Daoy (cell line): ENCODE data around the gene HIPK4. TPM values are rescaled to one million over a fixed set of nuclear protein-coding genes. Genes with fewer than 3 reads are reported as not detected.
"Not testable (repeated sequence)": the region's sequence is repeated elsewhere in the genome, so short reads cannot be mapped to it uniquely, and the experiment has no call there.

ENCODE experiments used
- DNase-seq: peaks from one replicate; pipeline ENCODE4 v3.0.0-alpha.2; 2015; ENCODE audit warnings: low read depth
- total RNA-seq: library from RNA; depleted of rRNA; stranded (reverse); fragments of >200 nt; shearing (Covaris generic); gene quantifications from 2 replicates; pipeline ENCODE4 v1.2.3, GENCODE V29; 2014

Gene HIPK4
- total RNA-seq, 1 experiment from 2014 or later = under 0.01 TPM

GRCh38 chr19:40392894-40393517, 3.0 kb upstream of the HIPK4 start:
- DNase-seq = peak; percentile 23

GRCh38 chr19:40392123-40392522, 2.1 kb upstream of the HIPK4 start:
- DNase-seq = no peak

- no peak for DNase-seq
These were observed 437 bp downstream of the HIPK4 start for GRCh38 chr19:40389404-40390083.

- no peak for DNase-seq
These were observed 1.5 kb downstream of the HIPK4 start for GRCh38 chr19:40388481-40388880.

GRCh38 chr19:40387155-40387554, 2.8 kb downstream of the HIPK4 start:
- DNase-seq = no peak

- DNase-seq = no peak
These were observed 6.2 kb downstream of the HIPK4 start for GRCh38 chr19:40383668-40384248.

- DNase-seq = no peak
These were observed 8.7 kb downstream of the HIPK4 start for GRCh38 chr19:40381321-40381720.

- no peak for DNase-seq
These were observed 9.6 kb downstream of the HIPK4 start for GRCh38 chr19:40380199-40381037.

- no peak for DNase-seq
These were observed 10.4 kb downstream of the HIPK4 start for GRCh38 chr19:40379446-40380198.

GRCh38 chr19:40378509-40378908, 11.5 kb downstream of the HIPK4 start:
- no peak for DNase-seq

GRCh38 chr19:40377876-40378385, 12.1 kb downstream of the HIPK4 start:
- DNase-seq = no peak

GRCh38 chr19:40376286-40376862, 13.6 kb downstream of the HIPK4 start:
- no peak for DNase-seq

GRCh38 chr19:40374084-40374483, 15.9 kb downstream of the HIPK4 start:
- DNase-seq = no peak

- no peak for DNase-seq
These were observed 18.2 kb downstream of the HIPK4 start for GRCh38 chr19:40371802-40372122.

- DNase-seq = no peak
These were observed 18.8 kb downstream of the HIPK4 start for GRCh38 chr19:40370997-40371801.

GRCh38 chr19:40370253-40370652, 19.7 kb downstream of the HIPK4 start:
- not testable (repeated sequence) for DNase-seq

- no peak for DNase-seq
These were observed 20.2 kb downstream of the HIPK4 start for GRCh38 chr19:40369797-40370196.

GRCh38 chr19:40367577-40368434, 22.2 kb downstream of the HIPK4 start:
- DNase-seq = no peak
